BE2C (cell line): ENCODE data around the gene UROS.

ENCODE experiments used
- DNase-seq: peaks from one replicate; pipeline ENCODE4 v3.0.0-alpha.2; 2020
- H3K27me3 ChIP-seq: fragments of 250-450 bp; sonication (Bioruptor Pico); 2 replicates; pipeline ENCODE4 v1.5.1; 2020; ENCODE audit warnings: mild to moderate bottlenecking
- H3K36me3 ChIP-seq: fragments of 250-450 bp; sonication (Bioruptor Pico); 2 replicates; pipeline ENCODE4 v1.5.1; 2020; ENCODE audit warnings: mild to moderate bottlenecking
- H3K4me1 ChIP-seq: fragments of 250-450 bp; sonication (Bioruptor Pico); 2 replicates; pipeline ENCODE4 v1.5.1; 2020
- H3K4me3 ChIP-seq: 2 replicates; pipeline ENCODE4 v1.5.1; 2011; ENCODE audit warnings: low read depth, low read length
- H3K9me3 ChIP-seq: fragments of 250-450 bp; sonication (Bioruptor Pico); 2 replicates; pipeline ENCODE4 v1.5.1; 2020
- CTCF ChIP-seq: IDR thresholded peaks from 2 replicates; pipeline ENCODE4 v1.5.1; 2012; ENCODE audit warnings: mild to moderate bottlenecking, low read depth, low read length

The UROS gene

GRCh38 chr10:125848371-125848770, 25.3 kb upstream of the UROS start:
- H3K4me3 ChIP-seq = no peak overlapping the region
- no peak for TF ChIP-seq CTCF
- no peaks in the 10 kb centered on the region for H3K4me1 ChIP-seq
- DNase-seq = no peak
- H3K27me3 ChIP-seq = no peaks in the 10 kb centered on the region
- peaks cover 9% of the 10 kb centered on the region for H3K36me3 ChIP-seq
- H3K9me3 ChIP-seq = no peaks in the 10 kb centered on the region

DNA sequence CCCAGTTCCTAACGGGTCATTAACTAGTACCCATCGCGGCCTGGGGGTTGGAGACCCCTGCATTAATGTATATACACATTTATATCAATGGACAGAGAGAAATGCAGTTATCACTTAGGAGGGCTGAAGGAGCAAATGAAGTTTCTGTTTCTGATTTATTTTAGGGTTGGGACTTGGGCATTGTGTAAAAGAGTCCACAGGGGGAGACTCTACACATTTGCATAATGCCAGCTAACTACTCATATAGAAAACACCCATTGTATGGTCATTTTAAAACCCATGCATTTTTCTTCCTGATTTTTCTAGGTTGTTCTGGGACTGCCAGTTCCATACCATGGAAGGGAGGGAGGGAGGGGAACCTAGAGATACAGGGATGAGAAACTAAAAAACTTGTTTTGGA, 23.8 kb upstream of the UROS start:
- peaks cover 16% of the 10 kb centered on the region for H3K36me3 ChIP-seq

GRCh38 chr10:125845617-125846016, 22.6 kb upstream of the UROS start:
- TF ChIP-seq CTCF = no peak
- H3K4me1 ChIP-seq = no peaks in the 10 kb centered on the region
- H3K27me3 ChIP-seq = no peaks in the 10 kb centered on the region
- DNase-seq = no peak
- H3K9me3 ChIP-seq = no peaks in the 10 kb centered on the region
- no peak overlapping the region for H3K4me3 ChIP-seq
- peaks cover 21% of the 10 kb centered on the region for H3K36me3 ChIP-seq

More for the DNA sequence above, 23.8 kb upstream of the UROS start:
- DNase-seq = no peak
- TF ChIP-seq CTCF = no peak
- H3K27me3 ChIP-seq = no peaks in the 10 kb centered on the region
- H3K4me3 ChIP-seq = no peak overlapping the region
- H3K9me3 ChIP-seq = no peaks in the 10 kb centered on the region
- no peaks in the 10 kb centered on the region for H3K4me1 ChIP-seq

DNA sequence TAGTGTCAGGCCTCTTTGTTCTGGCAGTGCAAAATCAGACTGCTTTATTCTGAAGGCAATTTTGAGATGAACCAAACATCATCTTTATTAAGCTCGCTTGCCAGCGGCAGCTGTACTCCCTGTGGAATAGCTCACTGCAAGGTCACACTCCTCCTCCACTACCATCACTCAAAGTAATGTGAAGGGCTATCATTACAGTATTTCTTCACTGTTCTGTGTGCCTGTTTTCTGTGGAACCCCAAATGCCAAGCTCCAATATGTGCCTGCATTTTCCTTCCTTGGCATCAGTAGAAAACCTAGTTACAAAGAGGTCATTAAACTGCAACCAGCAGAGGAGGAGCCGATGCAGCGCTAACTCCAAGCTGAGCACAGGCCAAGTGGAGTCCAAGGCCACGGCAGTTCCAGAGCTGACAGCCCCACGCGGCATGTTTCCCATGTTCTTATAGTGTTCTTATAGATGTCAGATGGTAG, 21.7 kb upstream of the UROS start:
- DNase-seq = no peak
- no peaks in the 10 kb centered on the region for H3K4me1 ChIP-seq
- H3K36me3 ChIP-seq = peaks cover 26% of the 10 kb centered on the region
- H3K4me3 ChIP-seq = no peak overlapping the region
- no peaks in the 10 kb centered on the region for H3K9me3 ChIP-seq
- H3K27me3 ChIP-seq = no peaks in the 10 kb centered on the region
- TF ChIP-seq CTCF = no peak

DNA sequence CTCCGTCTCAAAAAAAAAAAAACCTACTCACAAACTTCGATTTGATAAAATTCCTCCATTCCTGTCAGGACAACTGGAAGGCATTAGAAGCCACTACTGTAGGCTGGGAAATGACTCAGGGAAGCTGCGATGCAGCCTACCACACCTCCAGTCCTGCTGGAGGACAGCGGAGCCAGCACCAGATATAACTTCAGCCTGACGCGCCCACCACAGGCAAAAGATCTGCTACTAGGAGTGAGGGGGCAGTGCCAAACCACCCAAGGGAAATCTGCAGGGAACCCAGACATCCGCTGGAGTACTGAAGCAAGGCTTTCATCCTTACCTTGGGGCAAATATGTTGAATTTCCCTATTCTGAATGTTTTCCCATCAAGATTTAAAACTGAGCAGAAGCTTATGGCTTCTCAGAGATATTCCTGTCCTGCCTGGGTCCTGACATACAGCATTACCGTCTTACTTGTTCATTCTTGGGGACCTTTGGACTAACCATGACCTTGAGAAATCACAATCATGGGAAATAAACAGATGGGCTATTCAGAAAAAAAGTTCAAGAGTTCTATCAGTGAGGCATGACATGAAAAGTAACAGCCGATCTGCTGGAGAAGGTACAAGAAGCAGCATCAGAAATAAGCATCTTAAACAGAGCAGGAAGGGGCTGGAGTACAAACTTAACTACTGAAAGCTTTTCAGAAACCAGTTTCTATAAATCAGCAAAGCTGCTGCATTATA, 20.7 kb upstream of the UROS start:
- Histone ChIP-seq H3K27me3 (no peaks in the 10 kb centered on the region), H3K4me1 (no peaks in the 10 kb centered on the region), H3K36me3 (peaks cover 28% of the 10 kb centered on the region), H3K9me3 (no peaks in the 10 kb centered on the region), H3K4me3 (no peak overlapping the region)
- DNase-seq = no peak
- TF ChIP-seq CTCF = no peak

- Histone ChIP-seq H3K9me3 (no peaks in the 10 kb centered on the region), H3K4me1 (no peaks in the 10 kb centered on the region), H3K27me3 (no peaks in the 10 kb centered on the region), H3K36me3 (peaks cover 49% of the 10 kb centered on the region), H3K4me3 (no peak overlapping the region)
- no peak for TF ChIP-seq CTCF
- DNase-seq = no peak
These were observed 17.9 kb upstream of the UROS start for GRCh38 chr10:125840955-125841354.
